Stimulated activated naive CD8-positive, alpha-beta T cell treated with anti-CD3 and anti-CD28 coated beads, Interleukin-15, Interleukin-2, amounts not matched to agents 100 U/mL and 50 U/mL, for 24 hours (primary cell): Measurements from ENCODE around the gene H2BK1.

Experiments used
- ATAC-seq: fragments of 150-1000 bp; cut with Tn5 transposase; one replicate; pipeline ENCODE4 v1.10.0; 2021
- DNase-seq: peaks from one replicate; pipeline ENCODE4 v3.0.0; 2021

Gene H2BK1

DNA sequence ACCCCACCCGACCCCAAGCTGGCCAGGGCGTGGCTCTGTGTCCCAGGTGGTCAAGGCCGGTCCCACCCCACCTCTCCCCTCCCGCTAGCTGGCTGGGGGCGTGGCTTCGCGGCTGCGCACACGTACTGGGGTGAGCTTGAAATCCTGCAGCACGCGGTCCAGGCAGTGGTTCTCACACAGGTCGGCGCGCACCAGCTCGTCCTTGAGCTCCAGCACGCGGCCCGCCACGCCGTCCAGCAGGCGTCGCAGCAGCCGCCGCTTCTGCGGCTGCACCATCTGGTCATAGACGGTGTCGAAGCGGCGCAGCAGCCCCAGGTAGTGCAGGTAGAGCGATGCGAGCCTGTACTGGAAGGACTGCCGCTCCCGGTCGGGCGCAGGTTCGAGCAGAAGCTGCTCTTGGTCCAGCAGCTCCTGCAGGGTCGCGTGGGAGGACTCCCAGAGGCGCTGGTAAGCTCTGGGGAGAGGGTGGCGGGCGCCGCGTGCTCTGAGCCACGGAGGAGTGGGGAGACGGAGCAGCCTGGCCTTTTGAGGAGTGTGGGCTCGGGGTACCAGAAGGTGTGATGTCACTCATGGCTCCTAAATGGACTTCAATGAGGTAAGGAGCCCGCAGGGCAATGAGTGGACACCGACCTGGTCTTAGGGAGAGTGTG lies 5.8 kb downstream of the H2BK1 start:
- no peak for ATAC-seq
- no peak for DNase-seq

DNA sequence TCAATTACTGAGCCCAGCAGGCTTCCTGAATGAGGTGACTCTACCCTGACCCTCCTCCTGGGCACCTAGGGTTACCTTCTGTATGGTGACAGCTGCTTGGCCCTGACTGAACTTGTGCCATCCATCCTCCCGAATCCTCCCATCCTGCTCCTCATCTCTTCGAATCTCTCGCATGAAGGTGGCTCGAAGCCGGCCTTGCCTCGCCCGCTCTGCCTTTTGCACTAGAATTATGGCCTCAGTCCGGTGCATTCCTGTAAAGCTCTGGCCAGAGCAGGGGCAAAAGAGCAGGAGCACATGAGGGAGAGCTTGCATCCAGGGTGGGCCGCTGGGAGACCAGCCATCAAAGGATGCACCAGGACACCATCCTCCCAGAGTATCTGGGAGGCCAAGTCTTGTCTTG lies 7.5 kb downstream of the H2BK1 start:
- no peak for ATAC-seq
- no peak for DNase-seq

DNA sequence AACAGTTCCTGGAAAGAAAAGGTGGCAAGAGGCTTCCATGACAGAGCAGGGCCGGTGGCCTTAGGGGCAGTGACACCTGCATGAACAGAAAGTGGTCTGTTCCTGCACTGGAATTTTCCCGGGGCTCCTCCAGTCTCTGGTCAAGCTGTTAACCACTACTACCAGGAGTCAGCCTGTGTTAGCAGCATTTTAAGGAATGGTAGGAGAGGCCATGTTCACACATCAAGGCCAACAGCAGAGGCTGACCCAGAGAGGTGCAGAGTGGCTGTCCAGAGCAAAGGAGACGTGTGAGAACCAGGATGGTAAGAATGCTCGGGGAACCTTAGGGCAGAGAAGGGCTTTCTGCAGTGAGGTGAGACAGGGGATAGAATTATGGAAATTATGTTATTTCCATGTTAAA lies 8.5 kb downstream of the H2BK1 start:
- no peak for ATAC-seq
- DNase-seq = no peak

DNA sequence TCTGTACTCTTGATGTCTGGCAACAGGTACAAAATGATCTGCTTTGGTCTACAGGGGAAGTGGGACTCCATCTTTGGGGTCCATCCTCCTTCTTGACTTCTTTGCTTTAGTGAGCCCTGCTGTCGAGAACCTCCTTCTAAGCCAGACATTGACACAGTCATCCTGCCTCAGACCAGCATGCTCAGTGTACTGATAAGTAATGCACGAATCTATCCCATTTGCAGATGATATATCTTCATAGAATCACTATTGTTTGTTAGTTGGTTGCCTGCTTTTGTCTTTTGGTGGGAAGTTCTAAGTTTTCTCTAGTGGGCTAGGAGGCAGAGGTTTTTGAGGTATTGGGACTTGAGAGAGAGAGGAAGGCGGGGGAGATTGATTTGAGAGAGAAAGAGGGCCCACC lies 8.9 kb downstream of the H2BK1 start:
- DNase-seq = no peak

DNA sequence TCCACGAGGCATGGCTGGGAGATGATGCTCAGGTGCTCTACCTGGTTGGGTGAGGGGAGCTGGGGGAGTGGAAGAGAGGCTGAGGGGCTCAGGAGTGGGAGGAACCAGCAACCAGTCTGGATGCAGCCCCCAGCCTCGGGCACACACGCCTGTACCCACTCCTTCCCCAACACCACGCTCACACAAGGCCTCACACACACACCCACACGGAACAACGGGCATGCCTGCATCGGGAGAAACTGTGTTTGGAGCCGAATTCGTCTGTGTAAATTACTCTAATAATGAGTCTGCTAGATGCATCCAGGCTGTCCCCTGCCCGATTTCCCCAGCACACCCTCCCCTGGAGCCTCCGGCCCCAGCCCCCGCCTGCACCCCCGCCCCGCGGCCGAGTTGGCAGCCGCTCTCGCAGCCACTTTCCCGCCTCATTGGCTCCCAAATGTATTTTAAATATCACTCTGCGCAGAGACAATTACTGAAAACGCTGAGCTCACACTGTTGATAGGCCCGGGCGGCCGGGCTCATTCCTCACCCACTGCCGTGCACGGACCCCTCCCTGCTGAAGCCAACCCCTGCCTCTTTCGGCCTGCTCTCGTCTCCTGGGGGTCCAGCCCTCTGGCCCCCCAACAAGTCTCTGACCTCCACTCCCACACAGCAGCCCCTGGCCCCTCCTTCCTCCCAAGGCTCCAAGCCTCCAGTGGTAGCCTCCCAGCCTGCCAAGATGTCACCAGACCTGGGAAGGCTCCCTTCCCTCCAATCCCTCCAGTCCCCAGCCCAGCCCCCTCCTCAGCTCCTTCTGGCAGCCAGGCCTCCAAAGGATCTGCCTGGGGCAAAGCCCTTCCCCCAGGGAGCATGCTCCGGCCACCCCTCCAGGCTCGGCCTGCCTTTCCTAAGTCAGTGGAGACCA lies 11.1 kb downstream of the H2BK1 start:
- DNase-seq = no peak

More for the DNA sequence above, 8.9 kb downstream of the H2BK1 start:
- ATAC-seq = no peak

DNA sequence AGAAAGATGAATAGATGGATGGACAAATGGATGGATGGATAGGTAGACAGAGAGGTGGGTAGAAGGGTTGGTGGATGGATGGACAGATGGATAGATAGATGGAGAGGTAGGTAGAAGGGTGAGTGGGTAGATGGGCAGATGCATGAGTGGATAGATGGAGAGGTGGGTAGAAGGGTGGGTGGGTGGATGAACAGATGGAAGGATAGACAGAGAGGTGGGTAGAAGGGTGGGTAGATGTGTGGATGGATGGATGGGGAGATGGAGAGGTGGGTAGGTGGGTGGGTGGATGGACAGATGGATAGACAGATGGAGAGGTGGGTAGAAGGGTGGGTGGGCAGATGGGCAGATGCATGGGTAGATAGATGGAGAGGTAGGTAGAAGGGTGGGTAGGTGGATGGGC lies 12.4 kb downstream of the H2BK1 start:
- ATAC-seq (no peak), DNase-seq (no peak)

More for the DNA sequence above, 11.1 kb downstream of the H2BK1 start:
- no peak for ATAC-seq

DNA sequence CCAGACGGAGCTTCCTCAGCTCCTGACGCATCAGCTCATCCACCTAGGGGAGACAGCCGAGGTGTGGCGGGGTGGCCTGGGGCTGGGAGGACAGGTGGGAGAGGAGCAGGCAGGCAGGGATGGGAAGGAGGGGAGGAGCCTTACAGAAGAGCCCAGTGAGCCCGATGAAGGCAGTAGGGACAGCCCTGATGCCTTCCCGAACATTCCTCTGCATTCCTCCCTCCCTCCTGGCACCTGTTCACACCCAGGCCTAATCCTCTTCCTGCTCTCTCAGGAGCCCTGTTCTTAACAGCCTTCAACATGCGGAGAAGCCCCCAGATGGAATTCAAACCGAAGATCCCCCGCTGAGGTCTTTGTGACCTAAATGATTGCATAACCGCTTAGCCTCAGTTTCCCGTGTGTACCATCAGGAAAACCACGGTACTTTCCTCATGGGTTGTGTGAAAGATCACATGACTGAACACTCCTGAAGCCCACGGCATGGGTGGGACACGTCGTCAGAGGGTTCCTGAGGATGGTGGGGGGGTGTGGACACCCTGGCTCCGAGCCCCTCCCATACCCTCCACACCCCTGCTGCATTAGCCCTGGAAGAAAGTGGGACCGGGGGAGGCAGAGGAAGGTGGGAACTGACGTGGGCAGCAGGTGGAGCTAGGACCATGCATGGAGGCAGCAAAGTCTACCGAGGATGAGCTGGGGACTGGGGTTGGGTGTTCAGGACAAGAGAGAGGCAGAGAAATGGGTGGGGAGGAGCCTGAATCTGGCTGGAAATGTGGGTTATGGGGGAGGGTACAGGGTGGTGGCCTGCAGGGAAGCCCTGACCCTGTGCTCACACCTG lies 14.5 kb downstream of the H2BK1 start:
- ATAC-seq = no peak
- no peak for DNase-seq

DNA sequence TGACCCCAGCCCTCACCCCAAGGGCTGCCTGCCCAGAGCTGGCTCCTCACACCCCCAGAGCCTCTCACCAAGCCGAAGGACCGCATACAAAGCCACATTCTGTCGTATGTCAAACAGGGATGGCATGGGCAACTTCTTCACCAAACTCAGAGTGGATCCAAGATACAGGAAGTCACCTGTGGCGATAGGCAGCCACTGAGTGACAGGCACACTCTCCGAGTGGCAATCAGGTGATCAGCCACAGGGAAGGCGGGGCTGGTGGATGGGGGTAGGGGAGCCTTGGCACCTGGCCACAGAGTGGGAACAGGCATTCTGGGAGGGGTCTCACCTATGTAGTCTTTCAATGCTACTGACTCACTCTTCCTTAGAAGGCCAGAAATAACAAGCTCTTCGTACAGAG lies 16.1 kb downstream of the H2BK1 start:
- ATAC-seq (no peak), DNase-seq (no peak)

DNA sequence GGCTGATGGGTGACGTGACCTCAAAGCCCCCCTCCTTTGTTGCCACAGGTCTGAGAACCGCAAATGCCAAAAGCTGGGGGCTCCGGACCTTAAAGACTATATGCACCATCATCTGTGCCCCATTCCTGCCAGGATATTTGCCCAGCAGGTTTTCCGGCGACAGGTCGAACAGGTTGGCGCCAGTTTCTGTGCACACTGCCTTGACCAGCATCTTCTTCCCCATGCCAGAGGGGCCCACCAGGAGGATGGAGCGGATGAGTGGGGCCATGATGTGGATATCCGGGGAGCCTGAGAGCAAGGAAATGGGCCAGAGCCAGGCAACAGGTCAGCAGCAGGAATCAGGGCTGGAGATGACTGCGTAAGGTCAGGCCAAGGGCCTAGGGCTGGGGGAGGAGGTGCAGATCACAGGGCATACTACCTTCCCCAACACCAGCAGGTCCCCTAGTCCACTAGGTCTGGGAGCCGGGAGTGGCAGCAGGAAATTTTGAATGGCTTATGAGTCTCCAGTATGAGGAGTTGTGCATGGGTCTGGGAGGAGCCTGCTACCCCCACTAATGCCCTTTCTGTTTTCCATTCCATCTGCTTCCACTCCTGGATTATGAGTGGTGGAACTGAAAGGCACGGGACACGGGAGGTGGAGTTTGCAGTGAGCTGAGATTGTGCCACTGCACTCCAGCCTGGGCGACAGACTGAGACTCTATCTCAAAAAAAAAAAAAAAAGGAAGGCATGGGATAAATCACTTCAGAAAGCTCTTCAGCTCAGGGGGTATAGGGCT lies 16.9 kb downstream of the H2BK1 start:
- no peak for ATAC-seq
- DNase-seq = no peak

DNA sequence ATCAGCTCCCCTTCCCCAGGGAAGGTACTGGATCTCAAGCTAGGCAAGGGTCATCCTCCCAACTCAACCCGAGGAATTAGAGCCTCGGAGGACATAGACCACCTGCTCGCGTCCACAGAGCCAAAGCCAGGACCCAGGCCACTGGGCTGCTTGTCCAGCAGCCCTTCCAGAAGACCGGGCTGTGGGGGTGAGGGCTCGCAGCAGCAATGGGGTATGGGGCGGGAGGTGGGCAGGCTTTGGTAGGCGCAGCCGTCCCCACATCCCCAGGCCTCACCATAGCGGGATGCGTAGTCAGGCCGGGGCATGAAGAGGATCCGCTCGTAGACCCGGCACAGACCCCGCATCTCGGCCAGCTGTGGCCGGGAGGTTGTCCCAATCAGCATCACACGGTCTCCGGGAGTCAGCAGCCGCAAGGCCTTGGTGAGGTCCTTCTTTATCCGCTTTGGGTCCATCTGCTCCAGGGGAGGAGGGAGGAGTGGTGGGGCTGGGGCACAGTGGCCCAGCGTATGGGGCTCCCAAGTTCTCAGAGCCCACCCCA lies 18.2 kb downstream of the H2BK1 start:
- DNase-seq = no peak
- ATAC-seq = no peak

DNA sequence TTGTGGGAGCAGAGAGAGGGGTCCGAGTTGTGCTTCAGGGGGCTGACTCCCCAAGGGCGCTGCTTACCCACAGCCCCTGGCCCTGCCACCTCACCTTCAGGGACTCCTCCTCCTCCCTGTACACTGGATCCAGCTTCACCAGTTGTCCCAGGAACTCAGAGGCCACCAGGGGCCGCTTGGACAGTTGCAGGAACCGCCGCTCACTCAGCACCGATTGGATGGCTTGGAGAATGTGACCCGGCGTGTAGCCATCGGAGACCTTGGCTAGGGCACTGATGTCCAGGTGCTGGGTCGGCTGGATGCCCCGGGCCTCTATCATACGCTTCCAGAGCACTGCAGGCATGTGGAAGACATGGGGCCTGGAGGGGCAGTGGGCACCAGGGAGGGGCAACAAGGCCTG lies 18.7 kb downstream of the H2BK1 start:
- DNase-seq = no peak
- no peak for ATAC-seq

DNA sequence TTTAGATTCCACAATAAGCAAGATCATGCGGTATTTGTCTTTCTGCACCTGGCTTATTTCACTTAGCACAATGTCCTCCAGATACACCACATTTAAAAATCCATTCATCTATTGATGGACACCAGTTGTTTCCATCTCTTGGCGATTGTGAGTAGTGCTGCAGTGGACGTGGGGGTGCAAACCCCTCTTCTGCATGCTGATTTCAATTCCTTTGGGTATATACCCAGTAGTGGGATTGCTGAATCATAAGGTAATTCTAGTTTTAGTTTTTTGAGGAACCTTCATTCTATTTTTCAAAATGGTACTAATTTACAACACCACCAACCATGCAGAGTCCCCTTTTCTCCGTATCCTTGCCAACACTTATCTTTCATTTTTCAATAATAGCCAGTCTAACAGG lies 21.2 kb downstream of the H2BK1 start:
- DNase-seq (no peak), ATAC-seq (no peak)

DNA sequence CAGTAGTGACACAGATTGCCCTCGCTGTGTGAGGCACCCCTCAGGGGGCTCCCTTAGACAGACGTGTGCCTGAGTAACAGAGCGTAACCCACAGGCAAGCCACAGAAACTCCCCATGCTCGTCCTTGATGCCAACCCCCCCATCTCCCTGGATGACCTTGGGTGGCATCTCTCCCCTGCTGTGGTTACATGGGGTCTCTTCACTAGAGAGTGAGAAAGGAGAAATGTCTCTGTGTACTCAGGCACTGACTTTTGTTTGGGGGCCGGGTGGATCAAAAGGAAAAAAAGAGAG lies 22.1 kb downstream of the H2BK1 start:
- no peak for ATAC-seq
- no peak for DNase-seq

DNA sequence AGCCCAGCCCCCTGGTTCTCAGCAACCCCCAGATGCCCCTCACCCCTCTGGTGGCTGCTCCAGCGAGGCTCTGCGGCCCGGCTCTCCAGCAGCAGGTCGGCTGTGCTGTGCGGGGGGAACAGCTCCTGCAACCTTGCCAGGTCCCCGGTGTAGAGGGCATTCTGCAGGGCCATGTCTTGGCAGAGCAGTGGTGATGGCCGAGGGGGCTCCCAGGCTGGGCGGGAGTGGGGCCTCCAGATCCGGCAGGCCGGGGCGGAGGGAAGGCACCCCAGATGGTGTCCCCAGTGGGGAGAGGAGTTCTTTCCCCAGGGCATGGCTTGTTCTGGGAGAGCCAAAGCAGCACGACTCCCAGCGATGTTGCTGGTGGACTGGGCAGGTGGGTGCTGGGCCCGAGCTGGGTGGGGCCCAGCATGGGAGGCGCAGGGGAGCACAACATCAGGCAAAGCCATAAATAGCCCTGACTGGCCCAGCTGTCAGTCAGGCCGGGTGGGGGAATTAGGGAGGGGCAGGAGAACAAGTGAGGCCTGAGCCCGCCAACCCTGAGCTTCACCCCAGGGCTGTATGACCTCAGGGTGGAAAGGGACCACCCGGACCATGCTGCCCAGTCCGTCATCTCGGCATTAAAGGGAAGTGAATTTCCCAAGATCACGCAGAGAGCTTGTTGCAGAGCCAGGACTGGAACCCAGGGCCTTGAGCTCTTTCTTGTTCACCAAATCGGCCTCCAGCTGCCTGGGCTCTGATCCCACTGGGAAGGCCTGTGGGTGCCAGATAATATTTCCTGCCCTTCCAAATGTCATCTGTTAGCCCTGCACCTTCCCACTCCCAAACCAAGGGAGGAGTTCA lies 22.7 kb downstream of the H2BK1 start:
- no peak for ATAC-seq

DNA sequence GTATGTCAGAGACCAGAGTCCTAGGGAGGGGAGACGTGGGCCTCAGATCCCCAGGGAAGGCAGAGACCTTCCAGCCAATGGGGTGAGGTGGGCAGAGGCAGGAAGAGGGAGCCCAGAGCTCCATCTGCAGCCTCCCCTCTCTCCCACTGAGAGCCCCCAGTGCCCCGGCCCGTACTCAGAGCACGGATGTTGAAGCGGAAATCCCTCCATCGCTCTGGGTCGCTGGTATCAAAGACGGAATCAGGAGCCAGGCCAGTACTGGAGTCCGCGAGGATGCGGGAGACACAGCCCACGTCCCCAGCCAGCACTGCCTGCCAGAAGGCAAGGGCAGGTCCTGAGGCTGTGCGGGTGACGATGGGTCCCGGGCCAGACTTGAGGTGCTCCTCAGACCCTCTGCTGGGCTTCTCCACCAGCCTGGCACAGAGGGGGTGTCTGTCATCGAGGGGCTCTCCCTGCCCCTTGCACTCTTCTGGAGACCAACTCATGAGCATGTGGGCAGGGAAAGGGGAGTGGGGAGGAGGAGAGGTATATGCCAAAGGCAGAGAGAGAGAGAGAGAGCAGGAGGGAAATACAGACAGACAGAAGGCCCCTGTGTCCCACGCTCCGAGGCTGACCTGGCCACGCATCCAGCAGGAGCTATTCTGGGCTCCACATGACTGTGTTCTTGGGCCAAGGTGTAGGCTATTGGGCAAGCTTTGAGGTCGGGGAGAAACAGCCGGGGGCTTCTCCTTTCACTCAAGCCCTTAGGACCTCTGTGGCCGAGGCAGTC lies 23.5 kb downstream of the H2BK1 start, which contains the start of gene ASB10:
Gene ASB10 (minus strand): TSS at position 611 of the 769 bp plus-strand sequence. CDS start 120 bp downstream, at position 491.
- DNase-seq = no peak
- ATAC-seq = no peak

More for the DNA sequence above, 22.7 kb downstream of the H2BK1 start:
- DNase-seq = no peak

DNA sequence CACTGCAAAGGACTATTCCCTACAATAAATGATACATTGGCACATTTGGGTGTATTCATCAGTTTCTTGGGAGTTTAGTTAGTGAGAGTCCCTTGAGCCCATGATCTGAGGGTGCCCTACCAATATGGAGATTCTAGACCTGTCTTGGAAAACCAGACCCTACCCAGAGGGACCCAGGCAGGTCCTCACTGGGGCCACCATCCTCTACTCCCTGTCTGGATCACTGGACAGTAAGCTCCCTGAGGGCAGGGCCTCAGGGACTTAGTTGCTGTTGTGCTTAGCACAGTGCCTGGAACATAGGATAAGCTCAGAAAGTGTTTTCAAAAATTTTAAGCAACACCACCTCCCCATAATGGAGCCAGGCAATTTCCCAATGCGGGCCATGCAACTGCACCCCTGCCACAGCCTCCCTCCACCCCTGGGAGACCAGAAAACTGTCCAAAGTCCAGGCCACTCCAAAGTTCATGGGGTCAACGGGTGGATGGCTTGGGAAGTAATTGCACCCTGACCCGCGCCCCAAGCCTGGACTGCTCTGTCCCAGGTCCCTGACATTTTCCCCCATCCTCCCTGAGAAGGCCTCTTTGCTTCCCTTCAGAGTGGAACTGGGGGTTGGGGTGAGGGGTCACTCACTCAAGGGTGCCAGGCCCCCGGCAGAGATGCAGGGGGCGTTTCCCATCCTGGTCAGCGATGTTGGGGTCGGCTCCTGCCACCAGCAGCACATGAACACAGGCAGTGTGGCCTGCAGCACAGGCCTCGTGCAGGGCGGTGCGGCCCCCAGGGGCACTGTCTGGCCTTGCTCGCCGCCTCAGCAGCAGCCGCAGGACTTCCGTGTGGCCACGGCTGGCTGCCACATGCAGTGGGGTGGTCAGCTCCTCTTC lies 24.3 kb downstream of the H2BK1 start:
- DNase-seq (no peak), ATAC-seq (no peak)

DNA sequence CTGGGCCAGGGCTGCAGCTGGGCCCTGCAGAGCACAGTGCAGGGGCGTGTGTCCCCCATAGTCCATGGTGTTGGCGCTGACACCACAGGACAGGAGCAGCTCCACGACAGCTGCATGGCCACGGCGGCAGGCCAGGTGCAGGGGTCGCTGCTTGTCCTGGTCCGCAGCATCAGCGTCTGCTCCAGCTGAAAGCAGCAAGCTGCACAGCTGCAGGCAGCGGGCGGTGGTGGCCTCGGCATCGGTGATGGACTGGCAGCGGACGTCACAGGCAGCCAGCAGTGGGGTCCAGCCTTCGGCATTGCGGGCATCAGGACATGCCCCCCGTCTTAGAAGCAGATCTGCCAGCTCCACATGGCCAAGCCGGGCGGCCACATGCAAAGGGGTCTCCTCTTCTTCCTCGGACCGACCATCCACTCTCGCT lies 29.3 kb downstream of the H2BK1 start:
- ATAC-seq = peak; percentile 16
- DNase-seq = no peak

DNA sequence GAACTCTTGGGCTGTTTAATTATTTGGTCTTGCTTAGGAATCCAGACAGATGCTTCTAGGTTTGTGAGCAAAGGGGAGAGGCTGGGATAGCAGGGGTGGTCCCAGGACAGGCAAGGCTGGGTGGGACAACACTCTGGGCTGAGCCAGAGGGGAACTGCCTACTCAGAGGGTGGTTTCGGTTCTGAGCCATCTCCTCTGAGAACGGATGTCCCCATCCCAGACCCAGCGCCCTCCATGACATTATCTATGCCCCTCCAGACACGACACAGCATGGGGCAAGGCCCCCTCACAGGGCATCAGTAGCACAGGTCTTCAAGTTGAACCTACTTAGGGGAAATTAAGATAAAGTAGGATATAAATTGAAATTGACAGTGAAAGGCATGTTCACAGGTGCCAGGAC lies 30.3 kb downstream of the H2BK1 start:
- DNase-seq (no peak), ATAC-seq (peak; percentile 24)

DNA sequence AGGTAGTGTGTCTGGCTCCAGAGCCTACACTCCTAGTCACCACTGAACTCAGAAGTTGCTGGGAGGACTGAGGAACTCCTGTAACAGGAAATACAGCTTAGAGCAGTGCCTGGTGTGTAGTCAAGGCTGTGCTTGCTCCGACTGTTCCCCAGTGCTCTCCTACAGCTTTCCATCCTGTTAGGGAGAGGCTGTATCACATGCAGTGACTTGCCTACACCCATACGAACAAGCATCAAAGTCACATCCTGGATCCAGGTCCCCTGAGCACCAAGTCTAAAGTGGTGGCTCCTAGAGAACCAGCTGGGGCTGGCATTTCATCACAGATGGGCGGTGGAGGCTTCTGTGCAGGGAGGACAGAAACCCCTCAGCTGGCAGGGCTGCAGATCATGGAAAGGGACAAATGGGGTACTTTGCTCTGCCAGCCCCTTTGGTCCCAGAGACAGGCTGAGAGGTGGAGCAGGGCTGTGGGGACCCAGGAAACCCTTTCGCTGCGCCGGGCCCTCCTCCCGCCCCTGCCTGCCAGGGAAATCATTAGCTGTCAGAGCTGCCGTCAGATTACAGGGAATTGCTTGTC lies 30.9 kb downstream of the H2BK1 start:
- DNase-seq (no peak), ATAC-seq (no peak)
